Measurements from ENCODE around the gene B3GALT6.

Gene B3GALT6

DNA sequence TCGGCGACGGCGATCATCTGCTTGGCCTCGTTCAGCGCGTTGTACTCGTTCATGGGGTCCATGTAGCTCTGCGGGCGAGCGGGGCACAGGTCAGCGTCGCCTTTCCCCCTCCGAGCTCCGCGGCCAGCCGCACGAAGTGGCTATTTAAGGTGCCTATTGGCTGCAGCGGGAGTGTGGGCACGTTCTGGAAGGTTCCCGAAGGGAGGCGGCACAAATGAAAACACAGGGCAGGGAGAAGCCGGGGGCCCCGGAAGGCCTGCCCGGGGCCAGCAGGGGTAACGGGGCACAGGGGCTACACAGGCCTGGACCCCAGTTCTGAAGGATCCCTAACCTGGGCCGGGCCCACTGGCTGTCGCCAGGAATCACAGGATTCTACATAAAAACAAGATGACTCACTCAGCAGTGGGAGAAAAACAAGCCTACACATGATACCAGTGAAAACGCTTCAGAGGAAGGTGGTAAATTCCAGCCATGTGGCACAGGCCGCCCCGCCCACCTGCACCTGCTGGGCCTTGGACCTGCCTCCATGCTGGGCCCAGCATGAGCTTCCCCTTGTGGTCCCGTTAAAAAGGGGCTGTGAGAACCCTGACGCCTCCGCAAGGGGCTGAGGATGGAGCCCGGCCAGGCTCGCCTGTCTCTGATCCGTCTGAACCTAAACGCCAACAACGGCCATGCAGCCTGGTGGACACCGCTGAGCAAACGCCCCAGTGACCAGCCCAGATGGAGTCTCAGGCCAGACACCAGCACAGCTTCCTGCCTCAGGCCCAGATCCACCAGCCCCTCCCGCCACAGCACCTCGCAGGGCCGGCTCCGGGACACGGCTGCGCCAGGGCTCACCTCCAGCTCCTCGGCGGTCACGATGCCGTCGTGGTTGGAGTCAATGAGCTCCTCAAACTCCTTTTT, 14.2 kb upstream of the B3GALT6 start:
- no peak for DNase-seq

DNA sequence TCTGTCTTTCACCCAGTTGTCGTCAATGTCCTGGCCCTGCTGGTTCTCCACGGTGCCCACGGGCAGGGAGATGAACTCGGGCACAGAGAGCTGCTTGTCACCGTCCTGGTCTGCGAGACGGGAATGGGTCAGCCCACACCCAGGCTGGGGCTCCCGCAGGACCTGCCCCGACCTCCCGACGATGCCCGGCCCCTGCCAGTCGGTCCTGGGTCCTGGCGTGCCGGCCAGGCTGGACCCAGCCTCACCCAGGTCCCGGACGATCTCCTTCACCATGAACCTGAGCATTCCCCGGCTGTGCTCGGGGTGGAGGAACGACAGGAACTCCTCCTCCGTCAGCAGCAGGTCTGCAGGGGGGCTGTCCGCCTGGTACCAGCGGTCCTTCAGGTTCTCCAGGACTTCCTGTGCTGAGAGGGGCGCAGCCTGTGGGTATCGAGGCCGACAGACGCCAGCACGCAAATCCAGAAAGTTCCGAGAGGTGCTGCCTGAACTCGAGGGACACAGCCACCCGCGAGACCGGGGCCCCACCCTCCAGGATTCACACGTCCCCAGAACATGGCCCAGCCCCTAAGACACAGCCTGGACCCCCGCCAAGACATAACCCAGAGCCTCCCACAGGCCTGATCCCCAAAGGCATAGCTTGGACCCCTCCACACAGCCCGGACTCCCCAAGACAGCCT, 13.4 kb upstream of the B3GALT6 start:
- DNase-seq, result no peak

- DNase-seq, result no peak
Measured at GRCh38 chr1:1219341-1219740, 12.7 kb upstream of the B3GALT6 start.

- DNase-seq, result no peak
Measured at GRCh38 chr1:1220197-1220596, 11.8 kb upstream of the B3GALT6 start.

DNA sequence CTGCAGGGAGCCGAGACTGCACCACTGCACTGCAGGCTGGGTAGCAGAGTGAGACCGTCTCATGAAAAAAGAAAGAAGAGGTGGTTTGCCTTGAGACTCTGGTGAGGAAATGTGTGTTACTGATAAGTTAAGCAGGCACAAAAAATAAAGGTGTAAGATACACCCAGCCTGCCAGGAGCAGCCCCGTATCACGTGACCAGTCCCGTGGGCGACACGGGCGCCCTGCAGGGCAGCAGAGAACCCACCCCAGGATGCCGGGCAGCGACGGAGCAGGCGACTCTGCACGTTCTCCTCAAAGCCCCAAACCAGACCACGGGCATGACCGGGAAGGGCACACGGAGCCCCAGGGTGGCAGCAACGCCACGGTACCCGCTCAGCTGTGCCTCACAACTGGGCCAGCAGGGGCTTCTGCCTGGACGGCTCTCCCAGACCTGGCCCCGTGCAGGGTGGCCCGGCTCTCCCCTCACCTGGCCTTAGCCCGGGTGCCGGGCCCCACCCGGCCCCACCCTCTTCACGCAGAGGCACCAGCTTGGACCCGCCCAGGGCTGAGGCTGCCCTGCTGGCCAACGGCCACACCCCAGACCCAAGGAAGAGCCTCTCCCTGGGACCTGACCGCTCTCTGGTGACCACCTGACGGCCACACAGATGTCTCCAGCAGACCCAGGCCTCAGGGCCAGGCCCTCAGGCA, 10.0 kb upstream of the B3GALT6 start:
- no peak for DNase-seq

DNA sequence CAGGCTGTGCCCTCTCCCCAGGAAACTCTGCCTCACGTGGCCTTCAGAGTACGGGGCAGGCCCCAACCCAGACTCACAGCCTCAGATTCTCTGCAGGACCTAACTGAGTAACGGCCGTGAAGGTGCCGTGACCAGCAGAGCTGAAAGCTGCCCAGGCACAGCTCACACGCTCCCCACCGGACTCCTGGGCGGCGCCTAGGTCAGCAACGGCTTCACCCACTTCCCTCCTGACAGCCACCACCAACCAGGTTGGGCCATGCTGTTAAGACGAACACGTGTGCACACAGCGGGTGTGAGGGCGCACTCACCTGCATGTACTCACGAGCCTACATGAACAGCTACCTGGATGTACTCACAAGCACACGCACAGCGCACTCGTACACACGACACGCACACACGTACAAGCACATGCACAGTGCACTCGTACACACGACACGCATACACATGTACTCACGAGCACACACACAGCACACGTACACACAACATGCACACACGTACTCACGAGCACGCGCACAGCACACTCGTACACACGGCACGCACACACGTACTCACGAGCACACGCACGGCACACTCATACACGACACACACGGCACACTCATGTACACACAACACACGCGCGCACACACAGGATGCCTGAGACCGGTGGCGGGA, 9.3 kb upstream of the B3GALT6 start:
- no peak for DNase-seq

GRCh38 chr1:1223321-1223720, 8.7 kb upstream of the B3GALT6 start:
- DNase-seq, result no peak

GRCh38 chr1:1223891-1224290, 8.1 kb upstream of the B3GALT6 start:
- no peak for DNase-seq

- DNase-seq, result no peak
Measured at GRCh38 chr1:1225238-1225845, 6.7 kb upstream of the B3GALT6 start.

GRCh38 chr1:1225913-1226312, 6.1 kb upstream of the B3GALT6 start:
- no peak for DNase-seq

GRCh38 chr1:1226566-1227362, 5.3 kb upstream of the B3GALT6 start:
- DNase-seq, result no peak

- no peak for DNase-seq
Measured at GRCh38 chr1:1227386-1227785, 4.7 kb upstream of the B3GALT6 start.

GRCh38 chr1:1228187-1228586, 3.9 kb upstream of the B3GALT6 start:
- no peak for DNase-seq

- DNase-seq, result no peak
Measured at GRCh38 chr1:1228596-1229321, 3.3 kb upstream of the B3GALT6 start.

GRCh38 chr1:1229770-1230169, 2.3 kb upstream of the B3GALT6 start:
- DNase-seq, result no peak

GRCh38 chr1:1230656-1231399, 1.2 kb upstream of the B3GALT6 start:
- no peak for DNase-seq

- DNase-seq, result peak; percentile 87
Measured at GRCh38 chr1:1231400-1232207, 433 bp upstream of the B3GALT6 start, which contains the start of gene SDF4. TSS of gene SDF4 (minus strand) at chr1:1232001. CDS start at chr1:1228772, 3,229 bp downstream.

DNA sequence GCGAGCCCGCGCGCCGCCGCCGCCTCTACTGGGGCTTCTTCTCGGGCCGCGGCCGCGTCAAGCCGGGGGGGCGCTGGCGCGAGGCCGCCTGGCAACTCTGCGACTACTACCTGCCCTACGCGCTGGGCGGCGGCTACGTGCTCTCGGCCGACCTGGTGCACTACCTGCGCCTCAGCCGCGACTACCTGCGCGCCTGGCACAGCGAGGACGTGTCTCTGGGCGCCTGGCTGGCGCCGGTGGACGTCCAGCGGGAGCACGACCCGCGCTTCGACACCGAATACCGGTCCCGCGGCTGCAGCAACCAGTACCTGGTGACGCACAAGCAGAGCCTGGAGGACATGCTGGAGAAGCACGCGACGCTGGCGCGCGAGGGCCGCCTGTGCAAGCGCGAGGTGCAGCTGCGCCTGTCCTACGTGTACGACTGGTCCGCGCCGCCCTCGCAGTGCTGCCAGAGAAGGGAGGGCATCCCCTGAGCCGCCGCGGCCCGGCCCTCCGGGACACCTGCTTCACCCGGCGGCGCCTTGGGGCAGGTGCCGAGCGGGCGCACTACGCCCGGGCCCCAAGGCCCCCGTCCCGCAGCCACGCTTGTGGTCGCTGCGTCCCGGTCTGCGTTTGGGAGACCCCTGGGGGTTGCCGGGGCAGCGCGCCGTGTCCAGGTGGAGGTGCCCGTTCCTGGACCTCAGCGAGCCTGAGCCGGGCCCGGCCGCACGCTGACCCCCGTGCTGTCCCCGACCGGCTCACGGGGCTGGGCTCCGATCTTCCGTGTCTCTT, 944 bp downstream of the B3GALT6 start:
- DNase-seq, result no peak

GRCh38 chr1:1233567-1233892, 1.5 kb downstream of the B3GALT6 start:
- DNase-seq, result no peak
